ENCODE results near the gene CCR4. TPM values are rescaled to one million over a fixed set of nuclear protein-coding genes. Genes with fewer than 3 reads are reported as not detected.

The CCR4 gene
- total and polyA plus RNA-seq, 2 donors (not counting 1 experiment from before 2014, with no cell fraction given) = not detected

DNA sequence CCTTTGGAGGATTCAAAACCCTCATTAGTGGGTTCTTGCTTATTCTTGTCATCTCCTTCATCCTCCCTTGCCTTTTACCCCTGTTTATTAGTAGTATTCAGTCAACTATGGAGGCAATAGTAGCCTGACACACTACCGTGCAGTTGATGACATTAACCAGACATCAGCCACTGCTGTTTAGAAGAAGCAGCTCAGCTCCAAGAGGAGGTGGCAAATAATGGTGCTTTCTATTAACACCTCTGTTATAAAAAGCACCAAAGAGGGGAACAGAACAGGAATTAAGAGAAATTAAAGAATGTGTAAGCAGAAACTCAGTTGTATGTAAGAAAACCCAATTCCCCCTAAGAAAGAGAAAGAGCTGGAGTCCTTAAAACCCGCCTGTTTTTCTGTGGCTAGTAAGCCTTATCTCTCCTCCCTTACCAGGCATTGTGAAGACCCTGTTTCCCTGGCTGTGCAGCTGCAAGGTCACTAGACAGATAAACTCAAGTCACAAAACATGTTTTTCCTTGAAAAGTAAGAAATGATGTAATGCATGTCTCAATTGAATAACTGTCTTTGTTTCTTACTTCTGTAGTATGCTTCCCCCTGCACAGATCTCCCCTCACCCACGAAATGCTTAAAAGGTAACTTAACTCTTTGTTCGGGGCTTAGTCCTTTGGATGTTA lies 21.2 kb downstream of the CCR4 start:
- H3K4me2 ChIP-seq (ENCODE audit: extremely low read depth, insufficient read depth, low read length) = no peak overlapping the region
- no peak for DNase-seq (ENCODE audit: low read depth in 2 of 2)
- TF ChIP-seq, protein P1, sequence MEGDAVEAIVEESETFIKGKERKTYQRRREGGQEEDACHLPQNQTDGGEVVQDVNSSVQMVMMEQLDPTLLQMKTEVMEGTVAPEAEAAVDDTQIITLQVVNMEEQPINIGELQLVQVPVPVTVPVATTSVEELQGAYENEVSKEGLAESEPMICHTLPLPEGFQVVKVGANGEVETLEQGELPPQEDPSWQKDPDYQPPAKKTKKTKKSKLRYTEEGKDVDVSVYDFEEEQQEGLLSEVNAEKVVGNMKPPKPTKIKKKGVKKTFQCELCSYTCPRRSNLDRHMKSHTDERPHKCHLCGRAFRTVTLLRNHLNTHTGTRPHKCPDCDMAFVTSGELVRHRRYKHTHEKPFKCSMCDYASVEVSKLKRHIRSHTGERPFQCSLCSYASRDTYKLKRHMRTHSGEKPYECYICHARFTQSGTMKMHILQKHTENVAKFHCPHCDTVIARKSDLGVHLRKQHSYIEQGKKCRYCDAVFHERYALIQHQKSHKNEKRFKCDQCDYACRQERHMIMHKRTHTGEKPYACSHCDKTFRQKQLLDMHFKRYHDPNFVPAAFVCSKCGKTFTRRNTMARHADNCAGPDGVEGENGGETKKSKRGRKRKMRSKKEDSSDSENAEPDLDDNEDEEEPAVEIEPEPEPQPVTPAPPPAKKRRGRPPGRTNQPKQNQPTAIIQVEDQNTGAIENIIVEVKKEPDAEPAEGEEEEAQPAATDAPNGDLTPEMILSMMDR (conservative IDR thresholded peaks at IDR 0.05 in 1 of 2, IDR thresholded peaks at IDR 0.05 in 1 of 2; ENCODE audit: low read depth in 1 of 2, low read length in 2 of 2) = no peak
- no peak for TF ChIP-seq EZH2 (IDR thresholded peaks at IDR 0.05; ENCODE audit: low read length, missing control alignments)
- no peaks in the 10 kb centered on the region for H3K27me3 ChIP-seq (ENCODE audit: control insufficient read depth, insufficient read depth, low read length)
- H3K9ac ChIP-seq (ENCODE audit: insufficient read depth, low read length) = no peak overlapping the region
- no peaks in the 10 kb centered on the region for H4K20me1 ChIP-seq (ENCODE audit: control insufficient read depth, extremely low read depth, insufficient read depth, low read length)
- no peak overlapping the region for H2AFZ ChIP-seq (ENCODE audit: low read length)
- no peaks in the 10 kb centered on the region for H3K36me3 ChIP-seq (ENCODE audit: control insufficient read depth, insufficient read depth, low read length)
- H3K79me2 ChIP-seq (ENCODE audit: control insufficient read depth, insufficient read depth, low read length) = no peaks in the 10 kb centered on the region
- H3K4me1 ChIP-seq (ENCODE audit: control insufficient read depth, extremely low read depth, insufficient read depth, low read length) = no peaks in the 10 kb centered on the region
- no peak overlapping the region for H3K4me3 ChIP-seq (replicated peaks in 1 of 4; ENCODE audit: control extremely low read depth in 1 of 4, insufficient read depth in 1 of 4, low read depth in 3 of 4, low read length in 4 of 4)
- H3K27ac ChIP-seq (ENCODE audit: insufficient read depth, low read length) = no peak overlapping the region
- no peaks in the 10 kb centered on the region for H3K9me3 ChIP-seq (ENCODE audit: control insufficient read depth, insufficient read depth, low read depth, low read length)

DNA sequence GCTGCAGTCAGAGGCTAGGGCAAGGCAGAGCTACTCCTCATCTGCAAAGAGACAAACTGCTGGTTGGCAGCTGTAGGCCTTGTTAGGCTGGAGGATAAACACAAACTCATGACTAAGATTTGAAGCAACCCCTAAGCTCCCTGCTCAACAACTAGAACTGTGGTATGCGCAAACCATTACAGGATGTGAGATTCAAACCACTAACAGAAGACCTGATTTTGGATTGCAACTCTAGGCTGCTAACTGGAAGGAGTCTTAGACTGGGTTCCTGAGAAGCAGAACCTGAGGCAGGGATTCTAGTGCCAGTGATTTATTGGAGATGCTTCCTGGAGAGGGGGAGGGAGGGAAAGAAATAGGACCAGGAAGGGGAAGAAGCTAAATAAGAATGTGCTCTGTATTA lies 22.5 kb downstream of the CCR4 start:
- Histone ChIP-seq H3K9me3 (ENCODE audit: control insufficient read depth, insufficient read depth, low read depth, low read length) (no peaks in the 10 kb centered on the region), H3K4me3 (replicated peaks in 1 of 4; ENCODE audit: control extremely low read depth in 1 of 4, insufficient read depth in 1 of 4, low read depth in 3 of 4, low read length in 4 of 4) (no peak overlapping the region), H3K36me3 (ENCODE audit: control insufficient read depth, insufficient read depth, low read length) (no peaks in the 10 kb centered on the region), H3K27me3 (ENCODE audit: control insufficient read depth, insufficient read depth, low read length) (no peaks in the 10 kb centered on the region), H3K27ac (ENCODE audit: insufficient read depth, low read length) (no peak overlapping the region), H3K9ac (ENCODE audit: insufficient read depth, low read length) (no peak overlapping the region), H4K20me1 (ENCODE audit: control insufficient read depth, extremely low read depth, insufficient read depth, low read length) (no peaks in the 10 kb centered on the region), H2AFZ (ENCODE audit: low read length) (no peak overlapping the region), H3K4me1 (ENCODE audit: control insufficient read depth, extremely low read depth, insufficient read depth, low read length) (no peaks in the 10 kb centered on the region), H3K4me2 (ENCODE audit: extremely low read depth, insufficient read depth, low read length) (no peak overlapping the region), H3K79me2 (ENCODE audit: control insufficient read depth, insufficient read depth, low read length) (no peaks in the 10 kb centered on the region)
- DNase-seq (ENCODE audit: low read depth in 2 of 2) = peak; percentile 14 to 23
- no peak for TF ChIP-seq EZH2 (IDR thresholded peaks at IDR 0.05; ENCODE audit: low read length, missing control alignments)
- TF ChIP-seq, protein P1 (conservative IDR thresholded peaks at IDR 0.05 in 1 of 2, IDR thresholded peaks at IDR 0.05 in 1 of 2; ENCODE audit: low read depth in 1 of 2, low read length in 2 of 2) = no peak

DNA sequence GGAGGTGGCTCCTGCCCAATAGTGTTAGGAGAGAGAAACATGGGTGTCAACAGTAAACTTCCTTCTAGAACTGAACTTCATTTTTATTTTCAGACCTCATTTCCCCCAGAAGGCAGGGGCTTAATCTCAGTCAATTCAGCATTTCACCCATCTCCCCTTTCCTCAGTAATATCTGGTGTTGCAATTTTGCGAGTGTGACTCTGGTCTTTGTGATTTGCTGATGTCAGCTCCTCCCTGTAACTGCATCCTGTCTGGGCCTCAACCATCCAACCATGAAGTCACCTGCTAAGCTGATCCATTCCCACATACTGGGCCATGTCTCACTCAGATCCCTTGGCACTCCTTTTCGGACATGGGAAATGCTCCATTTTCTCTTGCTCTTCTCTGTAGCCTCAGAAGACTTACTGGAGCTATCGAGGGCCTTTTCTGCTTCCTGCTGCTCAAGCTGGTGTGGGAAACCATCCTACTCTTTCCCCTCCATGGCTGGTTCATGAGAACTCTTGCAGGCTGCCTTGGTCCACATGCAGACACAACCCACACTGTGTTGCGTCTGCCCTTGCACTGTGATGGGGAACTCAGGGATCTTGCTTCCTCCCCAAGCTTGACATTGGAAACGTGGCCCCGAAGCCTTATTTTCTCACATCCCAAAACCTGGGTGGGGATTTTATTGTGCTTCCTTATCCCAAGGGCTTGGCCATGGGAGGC lies 24.6 kb downstream of the CCR4 start:
- no peak for DNase-seq (ENCODE audit: low read depth in 2 of 2)
- H3K4me3 ChIP-seq (replicated peaks in 1 of 4; ENCODE audit: control extremely low read depth in 1 of 4, insufficient read depth in 1 of 4, low read depth in 3 of 4, low read length in 4 of 4) = no peak overlapping the region
- no peak overlapping the region for H2AFZ ChIP-seq (ENCODE audit: low read length)
- no peaks in the 10 kb centered on the region for H3K4me1 ChIP-seq (ENCODE audit: control insufficient read depth, extremely low read depth, insufficient read depth, low read length)
- no peaks in the 10 kb centered on the region for H3K27me3 ChIP-seq (ENCODE audit: control insufficient read depth, insufficient read depth, low read length)
- no peaks in the 10 kb centered on the region for H3K36me3 ChIP-seq (ENCODE audit: control insufficient read depth, insufficient read depth, low read length)
- no peak overlapping the region for H3K27ac ChIP-seq (ENCODE audit: insufficient read depth, low read length)
- H3K79me2 ChIP-seq (ENCODE audit: control insufficient read depth, insufficient read depth, low read length) = no peaks in the 10 kb centered on the region
- no peak overlapping the region for H3K9ac ChIP-seq (ENCODE audit: insufficient read depth, low read length)
- no peak overlapping the region for H3K4me2 ChIP-seq (ENCODE audit: extremely low read depth, insufficient read depth, low read length)
- no peaks in the 10 kb centered on the region for H4K20me1 ChIP-seq (ENCODE audit: control insufficient read depth, extremely low read depth, insufficient read depth, low read length)
- no peaks in the 10 kb centered on the region for H3K9me3 ChIP-seq (ENCODE audit: control insufficient read depth, insufficient read depth, low read depth, low read length)
- TF ChIP-seq, protein P1 (conservative IDR thresholded peaks at IDR 0.05 in 1 of 2, IDR thresholded peaks at IDR 0.05 in 1 of 2; ENCODE audit: low read depth in 1 of 2, low read length in 2 of 2) = no peak
- TF ChIP-seq EZH2 (IDR thresholded peaks at IDR 0.05; ENCODE audit: low read length, missing control alignments) = no peak
